ENCODE data around the gene GKAP1. TPM values are rescaled to one million over a fixed set of nuclear protein-coding genes. Genes with fewer than 3 reads are reported as not detected.
"Not testable (repeated sequence)": the region's sequence is repeated elsewhere in the genome, so short reads cannot be mapped to it uniquely, and the experiment has no call there.

The GKAP1 gene
- total RNA-seq, 2 experiments from 2014 or later: 2.1 to 3.5 TPM

DNA sequence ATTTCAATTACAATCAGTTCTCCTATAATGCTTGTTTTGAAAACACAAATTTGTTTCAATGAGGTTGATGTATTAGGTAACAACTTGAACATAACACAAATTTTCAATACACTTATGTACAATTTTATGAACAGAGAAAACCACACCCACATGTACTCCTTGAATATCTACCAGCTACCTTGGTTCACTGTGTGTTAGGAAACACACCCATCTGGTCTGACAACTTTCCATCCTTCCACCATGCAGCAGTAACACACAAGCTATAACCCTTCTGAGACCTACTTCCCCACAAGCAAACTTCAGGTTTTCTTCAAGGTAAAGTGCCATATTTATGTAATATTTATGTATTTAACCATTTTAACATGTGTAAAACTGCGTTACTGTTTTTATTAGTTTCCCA is 73.4 kb downstream of the GKAP1 start:
- POLR2A ChIA-PET: no interaction called here
- CTCF ChIA-PET: no interaction called here

DNA sequence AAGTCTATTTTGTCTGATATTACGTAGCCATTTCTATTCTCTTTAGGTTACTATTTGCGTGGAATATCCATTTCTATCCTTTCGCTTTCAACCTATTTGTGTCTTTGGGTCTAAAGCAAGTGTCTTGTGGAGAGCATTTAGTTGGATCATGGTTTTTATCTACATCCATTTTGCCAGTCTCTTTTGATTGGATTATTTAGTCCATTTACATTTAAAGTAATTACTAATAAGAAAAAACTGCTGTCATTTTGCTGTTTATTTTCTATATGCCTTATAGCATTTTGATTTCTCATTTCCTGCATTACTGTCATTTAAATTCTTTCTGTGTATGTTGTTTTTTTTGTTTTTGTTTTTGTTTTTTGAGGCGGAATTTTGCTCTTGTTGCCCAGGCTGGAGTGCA is 83.8 kb downstream of the GKAP1 start:
- ChIA-PET CTCF (no interaction called here), POLR2A (no interaction called here)

DNA sequence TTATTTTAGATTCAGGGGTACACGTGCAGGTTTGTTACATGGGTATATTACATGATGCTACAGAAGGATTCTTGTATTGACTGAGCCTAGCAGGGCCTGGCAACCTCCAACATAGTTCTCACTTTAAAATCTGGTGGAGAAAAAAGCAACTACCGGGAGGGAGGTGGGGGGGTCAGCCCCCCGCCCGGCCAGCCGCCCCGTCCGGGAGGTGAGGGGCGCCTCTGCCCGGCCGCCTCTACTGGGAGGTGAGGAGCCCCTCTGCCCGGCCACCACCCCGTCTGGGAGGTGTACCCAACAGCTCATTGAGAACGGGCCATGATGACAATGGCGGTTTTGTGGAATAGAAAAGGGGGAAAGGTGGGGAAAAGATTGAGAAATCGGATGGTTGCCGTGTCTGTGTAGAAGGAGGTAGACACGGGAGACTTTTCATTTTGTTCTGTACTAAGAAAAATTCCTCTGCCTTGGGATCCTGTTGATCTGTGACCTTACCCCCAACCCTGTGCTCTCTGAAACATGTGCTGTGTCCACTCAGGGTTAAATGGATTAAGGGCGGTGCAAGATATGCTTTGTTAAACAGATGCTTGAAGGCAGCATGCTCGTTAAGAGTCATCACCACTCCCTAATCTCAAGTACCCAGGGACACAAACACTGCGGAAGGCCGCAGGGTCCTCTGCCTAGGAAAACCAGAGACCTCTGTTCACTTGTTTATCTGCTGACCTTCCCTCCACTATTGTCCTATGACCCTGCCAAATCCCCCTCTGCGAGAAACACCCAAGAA is 88.8 kb downstream of the GKAP1 start:
- POLR2A ChIA-PET, CTCF ChIA-PET: not testable (repeated sequence)

DNA sequence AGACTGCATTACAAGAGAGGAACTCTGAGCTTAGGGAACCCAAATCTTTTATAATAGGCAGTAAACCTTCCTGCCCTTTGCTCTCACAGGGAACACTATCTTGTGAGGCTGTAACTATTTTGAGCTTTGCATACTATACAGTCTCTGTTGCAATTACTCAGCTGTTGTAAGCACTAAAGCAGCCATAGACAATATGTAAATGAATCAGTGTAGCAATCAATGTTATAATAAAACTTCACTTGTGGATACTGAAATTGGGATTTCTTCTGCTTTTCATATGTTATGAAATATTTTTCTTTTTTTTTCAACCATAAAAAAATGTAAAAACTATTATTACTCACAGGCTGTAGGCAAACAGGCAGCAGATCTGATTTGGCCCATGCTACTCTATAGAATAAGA is 93.1 kb downstream of the GKAP1 start:
- CTCF ChIA-PET: no interaction called here
- POLR2A ChIA-PET: no interaction called here

DNA sequence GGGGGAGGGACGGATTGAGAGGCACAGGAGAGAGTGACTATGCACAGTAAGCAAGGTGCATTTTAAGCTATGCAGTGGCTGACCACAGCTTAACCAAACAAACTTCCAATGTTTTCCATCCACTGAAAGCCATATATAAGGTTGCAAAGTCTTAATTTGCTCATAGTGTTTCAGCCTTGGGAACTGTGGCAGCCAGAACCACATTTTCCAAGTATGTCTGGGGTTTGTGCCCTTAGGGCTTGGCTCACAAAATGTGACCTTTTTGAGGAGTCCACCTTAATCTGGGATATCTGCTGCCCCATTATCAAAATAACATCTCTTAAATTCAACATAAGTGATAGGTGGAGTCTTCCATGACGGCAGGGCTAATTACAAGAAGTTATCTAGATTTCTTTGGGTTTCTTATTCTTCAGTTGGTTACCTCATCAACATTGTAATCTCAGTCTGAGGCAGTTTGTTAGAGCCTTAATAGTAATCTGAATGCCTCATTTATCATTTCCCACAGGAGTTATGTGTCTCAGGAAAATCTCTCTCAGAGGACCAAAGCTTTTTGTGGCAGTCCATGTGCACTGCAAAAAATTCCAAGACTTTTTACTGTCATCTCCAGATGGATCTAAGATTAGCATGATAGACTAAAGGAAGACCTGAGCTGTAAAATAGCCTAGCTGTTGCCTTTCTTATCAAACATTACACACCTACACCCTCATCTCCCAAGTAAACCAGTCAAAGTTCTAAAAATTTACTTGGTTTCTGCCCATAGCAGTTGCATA is 94.7 kb downstream of the GKAP1 start:
- CTCF ChIA-PET: no interaction called here
- POLR2A ChIA-PET: no interaction called here

DNA sequence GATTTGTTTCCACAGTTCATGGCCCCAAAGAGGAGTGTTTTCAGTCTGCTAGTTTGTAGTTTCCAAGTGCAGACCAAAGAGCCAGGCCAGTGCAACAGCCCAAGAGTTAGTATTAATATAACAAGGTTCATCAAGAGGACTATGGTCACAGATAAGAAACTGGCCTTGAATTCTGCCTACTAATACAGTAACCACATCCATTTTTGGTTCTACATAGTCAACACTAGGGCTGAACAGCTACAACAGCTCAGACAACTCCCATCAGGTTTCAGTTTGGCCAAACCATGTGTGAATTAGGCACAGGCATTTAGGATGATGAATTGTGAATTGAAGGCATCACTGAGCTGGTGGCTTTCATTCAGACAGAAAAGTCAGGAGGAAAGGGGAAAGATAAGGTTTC is 96.1 kb downstream of the GKAP1 start:
- CTCF ChIA-PET: no interaction called here
- POLR2A ChIA-PET: no interaction called here

DNA sequence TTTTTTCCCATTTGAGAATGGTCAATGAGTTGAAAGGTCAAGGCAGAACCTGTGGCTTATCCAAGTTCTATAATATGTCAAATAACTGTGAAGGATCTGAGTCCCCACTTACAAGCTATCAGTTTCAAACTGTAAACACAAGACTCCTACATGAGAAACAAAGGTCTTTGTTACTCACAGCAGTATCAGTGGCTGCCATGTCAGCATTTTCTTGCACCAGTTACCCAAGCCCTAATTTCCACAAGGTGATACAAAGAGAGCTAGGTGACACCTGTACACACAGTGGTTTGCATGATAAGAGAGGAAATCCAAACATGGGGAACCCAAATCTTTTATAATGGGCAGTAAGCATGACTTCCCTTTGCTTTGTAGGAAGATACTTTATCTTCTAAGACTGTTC is 101.8 kb downstream of the GKAP1 start:
- POLR2A ChIA-PET: interaction anchor here (0.7 kb wide), 1 partner anchor 26 kb away, joined by 5 read pairs; no protein-coding TSS in a partner anchor
- CTCF ChIA-PET: interaction anchor here (0.5 to 0.6 kb wide), 2 partner anchors 33 to 210 kb away, joined by 3 read pairs; no protein-coding TSS in a partner anchor

DNA sequence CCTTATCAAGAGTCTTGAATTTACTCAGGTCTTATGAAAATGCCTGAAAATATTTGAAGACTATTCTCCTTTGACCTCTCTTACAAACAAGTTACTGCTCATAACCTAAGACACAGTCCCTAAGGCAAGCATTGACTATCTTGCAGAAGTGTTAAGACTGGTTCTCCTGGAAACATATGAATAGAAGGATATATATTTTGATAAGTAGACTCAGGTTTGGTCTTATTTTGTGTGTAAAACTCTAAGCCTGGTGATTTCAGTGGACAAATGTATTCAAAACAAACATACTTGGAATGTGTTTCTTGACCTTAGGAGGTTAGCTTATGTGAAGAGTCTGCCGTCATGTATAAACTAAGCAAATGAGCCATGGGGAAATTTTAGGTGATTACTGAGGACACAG is 102.3 kb downstream of the GKAP1 start:
- POLR2A ChIA-PET: no interaction called here

DNA sequence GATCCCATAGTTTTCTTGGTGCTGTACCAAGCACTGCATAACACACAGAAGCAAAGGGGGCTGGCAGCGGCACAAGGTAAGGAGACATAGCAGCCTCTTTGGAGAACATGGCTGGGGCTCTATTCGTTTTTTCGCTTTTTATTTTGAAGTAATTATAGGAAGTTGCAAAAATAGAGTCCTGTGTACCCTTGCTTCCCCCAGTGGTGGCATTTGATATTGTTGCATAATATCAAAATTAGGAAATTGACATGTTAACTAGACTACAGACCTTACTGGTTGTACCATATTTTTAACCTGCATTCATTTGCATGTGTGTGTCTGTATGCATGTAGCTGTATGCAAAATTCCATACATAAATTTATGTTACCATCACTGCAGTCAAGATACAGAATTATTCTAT is 103.2 kb downstream of the GKAP1 start:
- CTCF ChIA-PET: no interaction called here
- POLR2A ChIA-PET: no interaction called here

More for the DNA sequence above, 102.3 kb downstream of the GKAP1 start:
- CTCF ChIA-PET: interaction anchor here (0.5 kb wide), 1 partner anchor 34 kb away, joined by 3 read pairs; no protein-coding TSS in a partner anchor

DNA sequence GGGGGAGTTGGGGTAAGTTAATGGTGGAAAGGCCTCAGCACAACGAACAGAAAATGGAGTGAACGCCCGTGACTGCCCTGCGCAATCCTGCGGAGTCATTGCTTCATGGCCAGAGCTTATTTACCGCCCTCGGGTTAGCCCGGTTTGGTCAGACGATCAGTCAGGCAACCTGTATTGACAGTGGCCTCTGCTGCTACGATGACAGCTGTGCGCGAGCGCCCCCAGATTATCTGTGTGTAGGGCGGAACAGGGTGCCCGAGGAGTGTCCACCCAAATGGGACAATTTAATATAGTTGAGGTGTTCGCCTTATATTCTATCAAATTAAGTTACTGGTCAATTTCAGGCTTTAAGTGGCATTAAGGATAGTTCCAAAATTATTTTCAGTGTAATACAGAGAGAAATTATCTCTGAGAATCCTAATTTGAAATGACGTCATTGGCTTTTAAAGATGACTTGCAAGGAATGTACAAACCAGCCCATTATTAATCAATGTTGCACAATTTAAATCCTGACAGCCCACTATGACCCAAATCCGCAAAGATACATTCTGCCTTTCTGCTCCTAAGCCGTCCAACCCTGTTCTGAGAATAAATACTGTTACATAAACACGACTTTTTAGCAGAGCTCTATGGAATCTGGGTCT is 108.9 kb downstream of the GKAP1 start:
- ChIA-PET POLR2A (interaction anchor here (0.7 to 2.8 kb wide), 6 partner anchors 9 to 213 kb away, joined by 3 to 17 read pairs (median 4); partner anchors contain the start of genes IDNK and KIF27), CTCF (interaction anchor here (1.1 to 1.2 kb wide), 3 partner anchors 43 to 85 kb away, joined by 3 read pairs; no protein-coding TSS in a partner anchor)

DNA sequence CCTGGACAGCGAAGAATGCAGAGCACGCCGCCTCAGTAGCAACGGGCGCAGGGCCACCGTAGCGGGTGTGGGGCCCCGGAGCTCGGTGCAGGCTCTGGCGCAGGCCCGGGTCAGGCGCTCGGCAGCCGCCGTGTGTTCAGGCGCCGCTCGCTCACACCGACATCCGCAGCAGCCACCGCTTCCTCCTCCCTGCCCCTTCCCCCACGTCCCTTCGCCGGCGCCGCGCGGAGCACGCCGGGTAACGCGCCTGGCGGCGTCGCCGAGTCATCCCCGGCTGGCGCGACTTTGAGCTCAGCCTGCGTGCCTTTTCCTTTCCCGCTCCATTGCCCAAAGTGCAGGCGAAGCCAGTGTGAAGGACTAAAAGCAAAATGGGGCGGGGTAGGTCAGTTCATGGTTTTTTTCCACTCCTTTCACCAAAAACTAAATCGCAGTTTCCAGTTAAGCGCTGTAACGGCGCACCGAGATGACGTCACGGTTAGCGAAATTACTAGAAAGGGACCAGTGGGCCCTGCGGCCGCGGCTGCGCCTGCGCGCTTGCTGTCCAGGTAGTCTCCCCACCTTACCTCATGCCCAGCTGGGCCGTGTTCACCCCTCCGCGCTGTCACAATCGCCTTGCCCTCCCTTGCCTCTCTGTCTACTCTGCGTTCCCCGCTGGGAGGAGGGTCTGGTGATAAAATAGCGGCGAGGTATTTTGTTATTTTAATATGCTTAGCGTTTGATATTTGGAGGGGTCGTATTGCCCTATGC is 109.6 kb downstream of the GKAP1 start, which contains the start of gene UBQLN1:
Gene UBQLN1, minus strand, starts transcription at position 191 of the 747 bp plus-strand sequence. CDS start 279 bp downstream, outside the sequence.
- POLR2A ChIA-PET: interaction anchor here (0.7 to 2.8 kb wide), 7 partner anchors 9 to 214 kb away, joined by 3 to 17 read pairs (median 4); partner anchors contain the start of genes IDNK and KIF27
- CTCF ChIA-PET: interaction anchor here (1.1 to 1.4 kb wide), 3 partner anchors 42 to 84 kb away, joined by 3 read pairs; no protein-coding TSS in a partner anchor

DNA sequence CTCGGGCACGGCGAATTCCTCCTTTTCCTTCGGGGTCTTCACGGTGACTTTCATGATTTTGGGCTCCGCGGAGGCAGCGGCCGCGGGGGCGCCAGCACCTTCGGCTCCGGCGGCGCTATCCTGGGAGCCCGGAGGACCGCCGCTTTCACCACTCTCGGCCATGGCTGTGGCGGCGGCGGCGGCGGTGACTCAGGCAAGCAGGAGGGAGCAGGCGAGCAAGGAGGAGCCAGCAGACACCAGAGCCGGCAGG is 110.1 kb downstream of the GKAP1 start:
- CTCF ChIA-PET: interaction anchor here (0.9 to 1.4 kb wide), 2 partner anchors 48 to 82 kb away, joined by 3 read pairs; no protein-coding TSS in a partner anchor
- POLR2A ChIA-PET: interaction anchor here (1.0 to 2.8 kb wide), 6 partner anchors 16 to 272 kb away, joined by 3 to 17 read pairs (median 5); partner anchors contain the start of gene IDNK

DNA sequence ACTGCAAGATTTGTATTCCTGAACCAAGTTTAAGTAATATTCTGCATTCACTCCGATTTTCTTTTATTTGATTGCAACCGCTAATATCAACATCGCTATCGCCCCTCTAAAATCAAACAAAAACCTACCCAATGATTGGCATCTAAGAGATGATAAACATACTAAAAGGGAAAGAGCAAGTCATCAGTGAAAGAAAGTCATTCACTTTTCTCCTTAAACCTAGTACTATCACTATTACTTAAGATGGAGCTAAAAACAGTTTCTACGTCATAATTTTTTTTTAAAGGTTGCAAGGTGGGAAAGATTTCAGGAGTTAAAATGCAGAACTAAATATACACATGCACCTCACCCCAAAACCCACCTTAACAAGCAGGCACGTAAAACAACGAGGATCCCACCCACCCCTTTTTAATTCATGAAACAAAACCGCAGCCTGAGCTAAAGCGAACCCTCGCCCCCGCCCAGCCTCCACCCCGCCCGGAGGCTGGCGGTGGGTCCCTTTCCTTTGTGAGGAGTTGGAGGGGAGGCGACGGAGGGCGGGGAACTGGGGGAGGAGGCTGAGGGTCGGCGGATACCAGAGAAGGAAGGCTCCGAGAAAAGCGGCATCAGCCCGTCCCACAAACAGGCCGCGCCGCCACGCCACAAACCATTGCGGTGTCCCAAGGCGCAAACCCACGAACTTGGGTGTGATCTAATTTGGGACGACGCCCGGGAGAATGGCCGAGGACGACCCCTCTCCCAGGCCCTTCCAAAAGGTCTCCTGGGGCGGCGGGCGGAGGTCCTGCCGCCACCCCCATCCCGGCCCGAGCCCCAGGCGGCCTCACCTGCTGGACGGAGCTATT is 110.7 kb downstream of the GKAP1 start:
- POLR2A ChIA-PET: interaction anchor here (0.6 to 2.8 kb wide), 7 partner anchors 15 to 273 kb away, joined by 3 to 17 read pairs (median 7); partner anchors contain the start of genes HNRNPK, IDNK and RMI1
- CTCF ChIA-PET: interaction anchor here (0.9 to 1.4 kb wide), 2 partner anchors 48 to 81 kb away, joined by 3 read pairs; no protein-coding TSS in a partner anchor

DNA sequence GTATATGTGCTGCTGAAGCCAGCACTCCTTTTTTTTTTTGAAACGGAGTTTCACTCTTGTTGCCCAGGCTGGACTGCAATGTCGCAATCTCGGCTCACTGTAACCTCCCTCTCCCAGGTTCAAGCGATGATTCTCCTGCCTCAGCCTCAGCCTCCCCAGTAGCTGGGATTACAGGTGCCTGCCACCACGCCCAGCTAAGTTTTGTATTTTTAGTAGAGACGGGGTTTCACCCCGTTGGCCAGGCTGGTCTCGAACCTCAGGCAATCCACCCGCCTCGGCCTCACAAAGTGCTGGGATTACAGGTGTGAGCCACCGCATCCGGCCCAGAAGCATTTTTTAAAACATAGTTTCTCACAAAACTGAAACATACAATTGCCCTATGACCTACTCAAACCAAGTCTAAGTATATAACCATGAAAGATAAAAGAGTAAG is 112.3 kb downstream of the GKAP1 start:
- POLR2A ChIA-PET: interaction anchor here (0.7 kb wide), 1 partner anchor 46 kb away, joined by 5 read pairs; no protein-coding TSS in a partner anchor
- CTCF ChIA-PET: not testable (repeated sequence)

DNA sequence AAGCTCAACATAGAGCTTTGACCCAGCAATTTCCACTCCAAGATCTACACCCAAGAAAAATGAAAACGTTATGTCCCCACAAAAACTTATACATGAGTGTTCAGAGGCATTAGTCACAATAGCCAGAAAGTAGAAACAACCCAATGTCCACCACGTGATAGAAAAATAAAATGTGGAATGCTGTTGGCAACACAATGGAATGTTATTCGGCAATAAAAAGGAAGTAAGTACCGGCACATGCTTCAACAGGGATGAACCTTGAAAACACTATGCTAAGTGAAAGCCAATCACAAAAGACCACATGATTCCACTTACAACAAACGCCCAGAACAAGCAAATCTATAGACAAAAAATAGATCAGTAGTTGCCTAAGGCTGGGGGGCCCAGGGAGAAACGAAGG is 115.8 kb downstream of the GKAP1 start:
- ChIA-PET POLR2A (no interaction called here), CTCF (no interaction called here)

DNA sequence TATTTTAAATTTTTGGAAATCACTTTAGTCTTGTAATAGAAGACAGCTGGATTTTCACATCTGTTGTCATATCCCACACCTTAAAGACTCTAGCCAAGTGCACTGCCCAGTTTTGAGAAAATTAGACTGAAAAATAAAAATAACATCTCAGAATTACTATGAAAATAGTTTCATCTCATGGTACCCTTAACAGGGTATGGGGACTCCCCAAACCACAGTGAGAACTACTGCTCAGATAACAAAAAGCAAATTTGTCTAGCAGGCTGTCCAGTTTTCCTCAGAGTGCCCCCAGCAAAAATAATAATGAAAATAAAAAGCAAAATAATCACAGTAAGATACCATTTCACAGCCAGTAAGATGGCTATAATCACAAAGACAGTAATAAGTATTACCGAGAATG is 116.3 kb downstream of the GKAP1 start:
- ChIA-PET POLR2A (no interaction called here), CTCF (no interaction called here)

DNA sequence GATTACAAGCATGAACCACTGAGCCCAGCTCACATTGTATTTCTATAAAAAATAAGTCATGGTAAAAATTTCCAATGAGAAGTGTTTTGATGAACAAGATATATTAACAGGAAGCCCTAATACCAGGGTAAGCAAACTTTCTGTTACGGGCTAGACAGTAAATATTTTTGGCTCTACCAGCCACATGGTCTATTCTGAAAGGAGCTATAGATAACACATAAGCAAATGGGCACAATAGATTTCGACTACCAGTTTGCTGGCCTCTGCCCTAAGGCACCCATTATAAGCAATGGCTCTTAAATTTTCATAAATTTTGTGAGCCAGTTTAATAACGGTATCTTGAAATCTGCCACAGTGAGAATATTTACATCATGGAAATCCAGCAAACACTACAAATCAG is 118.0 kb downstream of the GKAP1 start:
- ChIA-PET CTCF (interaction anchor here (0.8 to 1.1 kb wide), 2 partner anchors 51 to 71 kb away, joined by 3 read pairs; no protein-coding TSS in a partner anchor), POLR2A (interaction anchor here (1.2 kb wide), 1 partner anchor 8 kb away, joined by 4 read pairs; the partner anchor contains the start of gene UBQLN1)

Measured in activated CD8-positive, alpha-beta memory T cell treated with anti-CD3 and anti-CD28 coated beads for 36 hours (primary cell).